ENCODE results near the gene SCCPDH. TPM values are rescaled to one million over a fixed set of nuclear protein-coding genes. Genes with fewer than 3 reads are reported as not detected.

Gene SCCPDH
- polyA plus RNA-seq, 1 of the 3 experiments (the other 2 are of a cell fraction): 32.2 TPM

GRCh38 chr1:246709196-246709595 lies 15.0 kb upstream of the SCCPDH start:
- no peak overlapping the region for H3K4me3 ChIP-seq (ENCODE audit: low read depth in 2 of 2, low read length in 1 of 2)
- DNase-seq: no peak
- 0 out of 4 replicates have a peak, but pooled peaks cover 0 to 4% of the 10 kb centered on the region in 2 experiments for H3K4me1 ChIP-seq (ENCODE audit: control insufficient read depth in 1 of 2, insufficient read depth in 2 of 2, low read depth in 1 of 2, low read length in 1 of 2)
- CTCF ChIA-PET: interaction anchor here (1.0 to 1.7 kb wide), 3 partner anchors 13 to 28 kb away, joined by 3 read pairs; partner anchors contain the start of gene SCCPDH
- 75% methylated on average over 4 of the region's 4 CpGs for WGBS (ENCODE audit: low lambda C conversion rate)
- no peak overlapping the region for H3K9ac ChIP-seq
- POLR2A ChIA-PET: no interaction called here
- no peak overlapping the region for H3K4me2 ChIP-seq
- no peaks in the 10 kb centered on the region for H4K20me1 ChIP-seq (ENCODE audit: insufficient read depth)
- no peaks in the 10 kb centered on the region for H3K9me2 ChIP-seq
- no peaks in the 10 kb centered on the region for H3K36me3 ChIP-seq (replicated peaks in 1 of 2; ENCODE audit: control insufficient read depth in 1 of 2, insufficient read depth in 2 of 2, low read length in 1 of 2)
- H3K79me2 ChIP-seq (ENCODE audit: insufficient read depth): no peaks in the 10 kb centered on the region
- no peak overlapping the region for H3K27ac ChIP-seq (ENCODE audit: low read depth in 2 of 2, low read length in 1 of 2)
- H2AFZ ChIP-seq (ENCODE audit: low read depth): no peak overlapping the region
- no peaks in the 10 kb centered on the region for H3K9me3 ChIP-seq
- TF ChIP-seq GATA2 (CRISPR knock-in tag; IDR thresholded peaks at IDR 0.05) (no peak), PBX3 (IDR thresholded peaks at IDR 0.05) (no peak)
- H3F3A ChIP-seq (replicated peaks; ENCODE audit: insufficient read depth): peaks cover 16% of the 10 kb centered on the region
- no peaks in the 10 kb centered on the region; the same call in 1 of the 2 replicates for H3K27me3 ChIP-seq (ENCODE audit: insufficient read depth)

GRCh38 chr1:246709835-246710234 lies 14.4 kb upstream of the SCCPDH start:
- Histone ChIP-seq H3K9me3 (no peaks in the 10 kb centered on the region), H3K27me3 (ENCODE audit: insufficient read depth) (no peaks in the 10 kb centered on the region; the same call in 1 of the 2 replicates), H3K9ac (no peak overlapping the region), H2AFZ (ENCODE audit: low read depth) (no peak overlapping the region), H3K79me2 (ENCODE audit: insufficient read depth) (no peaks in the 10 kb centered on the region), H3K4me2 (no peak overlapping the region), H3K27ac (ENCODE audit: low read depth in 2 of 2, low read length in 1 of 2) (no peak overlapping the region), H3K9me2 (no peaks in the 10 kb centered on the region), H3K36me3 (replicated peaks in 1 of 2; ENCODE audit: control insufficient read depth in 1 of 2, insufficient read depth in 2 of 2, low read length in 1 of 2) (no peaks in the 10 kb centered on the region), H3K4me3 (ENCODE audit: low read depth in 2 of 2, low read length in 1 of 2) (no peak overlapping the region), H4K20me1 (ENCODE audit: insufficient read depth) (no peaks in the 10 kb centered on the region), H3K4me1 (ENCODE audit: control insufficient read depth in 1 of 2, insufficient read depth in 2 of 2, low read depth in 1 of 2, low read length in 1 of 2) (0 out of 4 replicates have a peak, but pooled peaks cover 0 to 3% of the 10 kb centered on the region in 2 experiments), H3F3A (replicated peaks; ENCODE audit: insufficient read depth) (peaks cover 12% of the 10 kb centered on the region)
- 22% methylated on average over 2 of the region's 2 CpGs for WGBS (ENCODE audit: low lambda C conversion rate)
- POLR2A ChIA-PET: no interaction called here
- CTCF ChIA-PET: interaction anchor here (1.0 to 1.7 kb wide), 2 partner anchors 14 to 29 kb away, joined by 3 read pairs; no protein-coding TSS in a partner anchor
- DNase-seq: no peak
- TF ChIP-seq ELF1 (IDR thresholded peaks at IDR 0.05) (no peak), ZBTB33 (IDR thresholded peaks at IDR 0.05; ENCODE audit: borderline replicate concordance, low read depth) (no peak), PBX3 (IDR thresholded peaks at IDR 0.05) (no peak), SIN3A (IDR thresholded peaks at IDR 0.05; ENCODE audit: borderline replicate concordance, low read depth, low read length) (no peak), MXI1 (IDR thresholded peaks at IDR 0.05; ENCODE audit: low read depth, low read length) (no peak)
